GM23248 (cell line): ENCODE data around the gene LRFN2. TPM values are rescaled to one million over a fixed set of nuclear protein-coding genes. Genes with fewer than 3 reads are reported as not detected.
A peak's percentile ranks its signal among the peaks of the same experiment; 100 is the strongest.

Experiments
- DNase-seq: peaks from one replicate; pipeline ENCODE4 v3.0.0-alpha.2; 2015
- H2AFZ ChIP-seq: fragments of 200-600 bp; sonication (generic); 2 replicates; pipeline ENCODE4 v1.6.1; 2016; ENCODE audit warnings: antibody characterized with exemption
- H3F3A ChIP-seq: fragments of 200-600 bp; sonication (generic); 2 replicates; pipeline ENCODE4 v1.6.1; 2016; ENCODE audit warnings: mild to moderate bottlenecking, antibody characterized with exemption, mixed run types; ENCODE audit not compliant: insufficient read depth
- H3K27ac ChIP-seq: fragments of 200-600 bp; sonication (generic); 2 replicates; pipeline ENCODE4 v1.5.1; 2016; ENCODE audit warnings: mild to moderate bottlenecking
- H3K27me3 ChIP-seq: fragments of 200-600 bp; sonication (generic); replicated peaks from 2 replicates; pipeline ENCODE4 v1.6.1; 2016; ENCODE audit warnings: mild to moderate bottlenecking; ENCODE audit not compliant: insufficient read depth
- H3K36me3 ChIP-seq: fragments of 200-600 bp; sonication (generic); 2 replicates; pipeline ENCODE4 v1.6.1; 2016; ENCODE audit warnings: low read depth, mild to moderate bottlenecking
- H3K4me1 ChIP-seq: fragments of 200-600 bp; sonication (generic); 2 replicates; pipeline ENCODE4 v1.6.1; 2016; ENCODE audit warnings: mild to moderate bottlenecking; ENCODE audit not compliant: insufficient read depth
- H3K4me2 ChIP-seq: fragments of 200-600 bp; sonication (generic); one replicate; pipeline ENCODE4 v1.6.1; 2016; ENCODE audit warnings: mild to moderate bottlenecking; ENCODE audit not compliant: unreplicated experiment
- H3K4me3 ChIP-seq: fragments of 200-600 bp; sonication (generic); 2 replicates; pipeline ENCODE4 v1.5.1; 2016; ENCODE audit warnings: mild to moderate bottlenecking
- H3K79me2 ChIP-seq: fragments of 200-600 bp; sonication (generic); 2 replicates; pipeline ENCODE4 v1.6.1; 2016; ENCODE audit warnings: mild to moderate bottlenecking; ENCODE audit not compliant: insufficient read depth
- H3K9ac ChIP-seq: fragments of 200-600 bp; sonication (generic); 2 replicates; pipeline ENCODE4 v1.6.1; 2016; ENCODE audit warnings: mild to moderate bottlenecking
- H3K9me2 ChIP-seq: fragments of 200-600 bp; sonication (generic); 2 replicates; pipeline ENCODE4 v1.6.1; 2016; ENCODE audit warnings: mixed run types, mild to moderate bottlenecking, moderate library complexity; ENCODE audit not compliant: insufficient read depth
- H3K9me3 ChIP-seq: fragments of 200-600 bp; sonication (generic); one replicate; pipeline ENCODE4 v1.6.1; 2017; ENCODE audit warnings: low read depth
- H4K20me1 ChIP-seq: fragments of 200-600 bp; sonication (generic); 2 replicates; pipeline ENCODE4 v1.6.0; 2016; ENCODE audit not compliant: insufficient read depth
- EZH2 ChIP-seq: fragments of 200-600 bp; sonication (generic); IDR thresholded peaks from 2 replicates; pipeline ENCODE4 v1.6.1; 2018; ENCODE audit warnings: antibody characterized with exemption, mild to moderate bottlenecking; ENCODE audit not compliant: insufficient read depth, poor library complexity, severe bottlenecking
- EZH2phosphoT487 ChIP-seq: fragments of 200-600 bp; sonication (generic); IDR thresholded peaks from 2 replicates; pipeline ENCODE4 v1.6.1; 2018; ENCODE audit warnings: antibody characterized with exemption, moderate library complexity, mild to moderate bottlenecking, low read depth; ENCODE audit not compliant: insufficient read depth
- WGBS, 2 experiments: methylation state at CpG; one replicate each; pipeline ENCODE4 v1.1.6; 2015 to 2017; ENCODE audit warnings: low lambda C conversion rate in 2 of 2, low coverage in 1 of 2; ENCODE audit errors: missing lambda C conversion rate in 2 of 2; 5-methylcytosine and 5-hydroxymethylcytosine counted together
- in situ Hi-C: fragments of 300-500 bp; cut with MboI; formaldehyde crosslinking; loops from 2 replicates; pipeline ENCODE4 v1.15.0; 2020
- polyA plus RNA-seq: library from polyadenylated mRNA; unstranded; fragments of >200 nt; fragmentation: Nextera tagmentation; extraction: Ambion mirVana; gene quantifications from 2 replicates; pipeline ENCODE4 v1.2.1, GENCODE V29; 2016
- total RNA-seq: library from RNA; depleted of rRNA; stranded (reverse); fragments of >200 nt; shearing (Covaris generic); gene quantifications from 2 replicates; pipeline ENCODE4 v1.2.3, GENCODE V29; 2014

Gene LRFN2
- total and polyA plus RNA-seq, 2 experiments from 2014 or later = not detected

DNA sequence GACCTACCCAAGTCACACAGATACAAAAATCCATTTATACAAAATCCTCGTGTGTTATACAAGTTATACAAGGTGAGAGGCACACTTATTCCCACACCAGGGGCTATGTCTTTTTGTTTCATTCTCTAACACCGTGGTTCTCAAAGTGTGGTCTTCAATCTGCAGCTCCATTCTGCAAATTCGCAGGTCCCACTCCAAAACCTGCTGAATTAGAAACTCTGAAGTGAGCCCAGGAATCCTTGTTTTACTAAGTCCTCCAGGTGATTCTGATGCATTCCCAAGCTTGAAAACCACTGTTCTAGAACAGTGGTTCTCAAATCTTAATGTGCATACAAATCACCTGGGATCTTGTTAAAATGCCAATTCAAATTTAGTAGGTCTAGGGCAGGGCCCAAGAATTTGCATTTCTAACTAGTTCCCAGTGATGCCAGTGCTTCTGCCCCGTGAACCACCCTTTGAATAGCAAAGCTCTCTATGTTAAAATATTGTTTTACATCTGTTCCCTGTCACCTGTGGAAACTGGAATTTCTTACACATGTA, 35.1 kb downstream of the LRFN2 start:
- TF ChIP-seq EZH2 (no peak), EZH2phosphoT487 (no peak)
- H4K20me1 ChIP-seq = no peaks in the 10 kb centered on the region
- no peaks in the 10 kb centered on the region for H3K9me2 ChIP-seq
- in situ Hi-C loops = no loop called here
- no peaks in the 10 kb centered on the region for H3K36me3 ChIP-seq
- no peaks in the 10 kb centered on the region for H3K4me1 ChIP-seq
- no peaks in the 10 kb centered on the region for H3F3A ChIP-seq
- 15 to 33% methylated on average over 4 of the region's 4 CpGs for WGBS, 2 experiments
- no peak overlapping the region for H2AFZ ChIP-seq
- no peak overlapping the region for H3K9ac ChIP-seq
- H3K4me2 ChIP-seq = no peak overlapping the region
- H3K79me2 ChIP-seq = no peaks in the 10 kb centered on the region
- H3K9me3 ChIP-seq = no peaks in the 10 kb centered on the region
- no peak for DNase-seq
- peaks cover 13% of the 10 kb centered on the region; the same call in 1 of the 2 replicates for H3K27me3 ChIP-seq
- no peak overlapping the region for H3K27ac ChIP-seq
- no peak overlapping the region for H3K4me3 ChIP-seq

DNA sequence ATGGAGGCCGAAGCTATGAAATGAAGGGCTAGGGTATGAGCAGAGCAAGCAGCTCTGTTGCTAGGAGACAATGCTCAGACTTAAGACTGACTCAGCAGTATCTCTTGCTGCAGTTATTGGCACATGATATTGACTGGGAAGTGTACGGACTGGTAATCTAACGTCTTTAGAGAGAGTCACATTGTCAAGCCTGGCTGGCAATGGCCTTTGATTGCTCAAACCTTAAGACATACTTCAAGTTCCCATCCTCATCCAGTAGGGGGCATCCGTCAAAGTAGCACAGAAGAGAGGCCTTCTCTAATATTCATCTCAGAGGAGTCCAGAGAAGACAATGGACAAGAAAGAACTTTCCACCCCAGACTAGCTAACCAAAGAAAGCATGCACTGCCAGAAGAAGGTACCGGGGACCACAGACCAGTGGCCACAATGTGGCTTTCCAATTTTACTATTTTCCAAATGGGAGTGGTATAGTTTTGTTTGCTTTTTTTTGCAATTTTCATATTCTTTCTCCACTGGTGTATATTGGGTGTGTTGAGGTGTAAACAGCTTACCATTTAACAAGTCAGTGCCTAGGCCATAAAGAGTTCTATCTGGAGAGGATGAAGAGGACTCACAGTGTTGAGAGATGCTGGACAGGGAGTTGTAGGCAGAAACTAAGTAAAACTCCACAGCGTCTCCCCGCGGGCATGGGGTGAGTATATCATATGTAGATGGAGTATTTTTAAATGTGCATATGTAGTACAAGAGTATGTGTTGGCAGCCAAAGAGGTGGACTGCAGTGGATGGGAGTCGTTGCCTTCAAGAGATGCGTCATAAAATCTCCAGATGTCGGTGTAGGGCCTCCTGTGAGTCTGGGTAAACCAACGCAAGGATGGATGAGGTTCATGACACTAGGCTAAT, 36.7 kb downstream of the LRFN2 start:
- Histone ChIP-seq H2AFZ (no peak overlapping the region), H3K27me3 (peaks cover 21% of the 10 kb centered on the region; the same call in 1 of the 2 replicates), H3K36me3 (no peaks in the 10 kb centered on the region), H3K9me3 (no peaks in the 10 kb centered on the region), H3K27ac (no peak overlapping the region), H3K9ac (no peak overlapping the region), H3K4me3 (no peak overlapping the region), H3K4me2 (no peak overlapping the region), H3K79me2 (no peaks in the 10 kb centered on the region), H3K9me2 (no peaks in the 10 kb centered on the region), H3K4me1 (no peaks in the 10 kb centered on the region), H4K20me1 (no peaks in the 10 kb centered on the region), H3F3A (no peaks in the 10 kb centered on the region)
- WGBS, 2 experiments = 66 to 68% methylated on average over 12 of the region's 12 CpGs
- in situ Hi-C loops = no loop called here
- TF ChIP-seq EZH2 (no peak), EZH2phosphoT487 (no peak)
- peak; percentile 75 for DNase-seq

DNA sequence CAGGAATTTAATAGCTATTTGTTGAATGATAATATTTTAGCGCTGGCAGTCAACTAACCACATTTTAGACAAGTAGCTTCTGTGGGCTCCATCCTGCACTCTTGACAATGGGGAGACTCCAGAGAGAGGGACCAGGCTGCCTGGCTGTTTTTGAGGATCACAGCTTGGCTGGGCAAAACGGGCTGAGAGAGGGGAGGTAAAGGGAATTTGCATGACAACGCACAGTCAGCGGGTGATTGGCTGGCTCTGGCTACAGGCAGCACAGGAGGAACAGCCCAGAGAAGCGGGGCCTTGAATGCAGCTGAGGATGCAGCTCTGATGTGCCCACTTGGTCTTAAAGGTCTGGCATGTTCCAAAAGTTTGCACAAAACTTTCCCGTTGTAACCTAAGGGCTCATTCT, 41.2 kb downstream of the LRFN2 start:
- no peaks in the 10 kb centered on the region for H3F3A ChIP-seq
- no peaks in the 10 kb centered on the region for H3K9me2 ChIP-seq
- H3K79me2 ChIP-seq = no peaks in the 10 kb centered on the region

DNA sequence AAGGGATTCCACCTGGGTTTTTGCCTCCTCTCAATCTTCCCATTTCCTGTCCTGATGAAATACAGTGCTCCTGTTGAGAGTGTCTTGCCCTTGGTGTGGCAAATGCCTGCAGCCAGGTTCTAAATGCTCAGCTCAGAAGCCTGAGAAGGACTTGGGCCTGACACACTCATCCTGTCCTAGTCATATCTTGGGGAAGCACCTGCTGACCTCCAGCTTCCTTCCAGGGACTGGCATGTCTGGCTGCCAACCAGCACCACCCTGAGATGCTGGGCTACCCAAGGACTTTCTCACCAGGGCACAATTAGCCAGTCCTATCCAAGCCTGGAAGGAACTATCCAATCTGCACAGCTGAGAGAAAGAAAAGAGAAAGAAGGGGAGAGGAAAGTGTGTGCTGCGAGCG, 43.4 kb downstream of the LRFN2 start:
- TF ChIP-seq EZH2phosphoT487 (no peak), EZH2 (no peak)
- Histone ChIP-seq H3K79me2 (no peaks in the 10 kb centered on the region), H3K27me3 (peaks cover 8% of the 10 kb centered on the region; the same call in 1 of the 2 replicates), H3K27ac (no peak overlapping the region), H3K36me3 (no peaks in the 10 kb centered on the region), H3F3A (no peaks in the 10 kb centered on the region), H3K9me2 (no peaks in the 10 kb centered on the region), H3K4me2 (no peak overlapping the region), H3K9ac (no peak overlapping the region), H3K4me1 (no peaks in the 10 kb centered on the region), H3K9me3 (no peaks in the 10 kb centered on the region), H3K4me3 (no peak overlapping the region), H2AFZ (no peak overlapping the region), H4K20me1 (no peaks in the 10 kb centered on the region)
- 54 to 71% methylated on average over 2 of the region's 2 CpGs for WGBS, 2 experiments
- no peak for DNase-seq
- in situ Hi-C loops = no loop called here

More for the DNA sequence above, 41.2 kb downstream of the LRFN2 start:
- Histone ChIP-seq H3K36me3 (no peaks in the 10 kb centered on the region), H2AFZ (no peak overlapping the region), H3K4me3 (no peak overlapping the region), H3K4me2 (no peak overlapping the region), H4K20me1 (no peaks in the 10 kb centered on the region), H3K27me3 (peaks cover 8% of the 10 kb centered on the region; the same call in 1 of the 2 replicates), H3K4me1 (no peaks in the 10 kb centered on the region), H3K9me3 (no peaks in the 10 kb centered on the region), H3K27ac (no peak overlapping the region), H3K9ac (no peak overlapping the region)
- in situ Hi-C loops = no loop called here
- 22 to 24% methylated on average over 6 of the region's 6 CpGs for WGBS, 2 experiments
- no peak for DNase-seq
- TF ChIP-seq EZH2phosphoT487 = no peak
- TF ChIP-seq EZH2 = no peak
